ENCODE data around the gene SSBP3. TPM values are rescaled to one million over a fixed set of nuclear protein-coding genes. Genes with fewer than 3 reads are reported as not detected.
A peak's percentile ranks its signal among the peaks of the same experiment; 100 is the strongest.

The SSBP3 gene
- total RNA-seq, 4 donors from 2014 or later: 26.4 to 49.5 (median 37.1) TPM

- DNase-seq (ENCODE audit: low spot score in 2 of 2): no peak
- Histone ChIP-seq H3K27me3 (no peaks in the 10 kb centered on the region), H3K4me1 (peaks cover 97% of the 10 kb centered on the region), H3K36me3 (no peaks in the 10 kb centered on the region), H3K4me3 (no peak overlapping the region), H3K27ac (peak overlapping the region; percentile 17), H3K9me3 (no peaks in the 10 kb centered on the region)
- TF ChIP-seq POLR2AphosphoS5 (IDR thresholded peaks at IDR 0.05): no peak
- TF ChIP-seq POLR2A (IDR thresholded peaks at IDR 0.05): no peak
- no peak for TF ChIP-seq CTCF (IDR thresholded peaks at IDR 0.05)
- TF ChIP-seq EP300 (IDR thresholded peaks at IDR 0.05): no peak
- 67% methylated on average over 12 of the region's 12 CpGs for WGBS
Observed at GRCh38 chr1:54326543-54327385, 79.4 kb downstream of the SSBP3 start.

- DNase-seq (ENCODE audit: low spot score in 2 of 2): no peak
- TF ChIP-seq CTCF (IDR thresholded peaks at IDR 0.05): no peak
- no peak for TF ChIP-seq EP300 (IDR thresholded peaks at IDR 0.05)
- TF ChIP-seq POLR2A (IDR thresholded peaks at IDR 0.05): no peak
- no peak for TF ChIP-seq POLR2AphosphoS5 (IDR thresholded peaks at IDR 0.05)
- H3K27me3 ChIP-seq: no peaks in the 10 kb centered on the region
- WGBS: 93% methylated on average over 18 of the region's 20 CpGs
- peaks cover 88% of the 10 kb centered on the region for H3K4me1 ChIP-seq
- no peaks in the 10 kb centered on the region for H3K36me3 ChIP-seq
- H3K4me3 ChIP-seq: no peak overlapping the region
- no peaks in the 10 kb centered on the region for H3K9me3 ChIP-seq
- H3K27ac ChIP-seq: peak overlapping the region; percentile 17
Observed at GRCh38 chr1:54325703-54326461, 80.3 kb downstream of the SSBP3 start.

GRCh38 chr1:54325284-54325683 lies 80.9 kb downstream of the SSBP3 start:
- H3K9me3 ChIP-seq: no peaks in the 10 kb centered on the region
- peak overlapping the region; percentile 25 for H3K27ac ChIP-seq
- no peaks in the 10 kb centered on the region for H3K36me3 ChIP-seq
- no peak for TF ChIP-seq POLR2A (IDR thresholded peaks at IDR 0.05)
- TF ChIP-seq CTCF (IDR thresholded peaks at IDR 0.05): no peak
- no peak for TF ChIP-seq POLR2AphosphoS5 (IDR thresholded peaks at IDR 0.05)
- TF ChIP-seq EP300 (IDR thresholded peaks at IDR 0.05): no peak
- no peaks in the 10 kb centered on the region for H3K27me3 ChIP-seq
- peaks cover 82% of the 10 kb centered on the region for H3K4me1 ChIP-seq
- H3K4me3 ChIP-seq: no peak overlapping the region
- no peak for DNase-seq (ENCODE audit: low spot score in 2 of 2)
- WGBS: 82% methylated on average over 2 of the region's 2 CpGs

GRCh38 chr1:54324251-54325140 lies 81.7 kb downstream of the SSBP3 start:
- 54% methylated on average over 17 of the region's 19 CpGs for WGBS
- Histone ChIP-seq H3K27ac (peak overlapping the region; percentile 25), H3K4me3 (no peak overlapping the region), H3K9me3 (no peaks in the 10 kb centered on the region), H3K36me3 (no peaks in the 10 kb centered on the region), H3K27me3 (no peaks in the 10 kb centered on the region), H3K4me1 (peaks cover 74% of the 10 kb centered on the region)
- DNase-seq (ENCODE audit: low spot score in 2 of 2): no peak
- TF ChIP-seq EP300 (IDR thresholded peaks at IDR 0.05) (no peak), POLR2A (IDR thresholded peaks at IDR 0.05) (no peak), POLR2AphosphoS5 (IDR thresholded peaks at IDR 0.05) (no peak), CTCF (IDR thresholded peaks at IDR 0.05) (no peak)

Measured in suprapubic skin (tissue), 4 donors.